Measurements from ENCODE around the gene XRCC3.

The XRCC3 gene

DNA sequence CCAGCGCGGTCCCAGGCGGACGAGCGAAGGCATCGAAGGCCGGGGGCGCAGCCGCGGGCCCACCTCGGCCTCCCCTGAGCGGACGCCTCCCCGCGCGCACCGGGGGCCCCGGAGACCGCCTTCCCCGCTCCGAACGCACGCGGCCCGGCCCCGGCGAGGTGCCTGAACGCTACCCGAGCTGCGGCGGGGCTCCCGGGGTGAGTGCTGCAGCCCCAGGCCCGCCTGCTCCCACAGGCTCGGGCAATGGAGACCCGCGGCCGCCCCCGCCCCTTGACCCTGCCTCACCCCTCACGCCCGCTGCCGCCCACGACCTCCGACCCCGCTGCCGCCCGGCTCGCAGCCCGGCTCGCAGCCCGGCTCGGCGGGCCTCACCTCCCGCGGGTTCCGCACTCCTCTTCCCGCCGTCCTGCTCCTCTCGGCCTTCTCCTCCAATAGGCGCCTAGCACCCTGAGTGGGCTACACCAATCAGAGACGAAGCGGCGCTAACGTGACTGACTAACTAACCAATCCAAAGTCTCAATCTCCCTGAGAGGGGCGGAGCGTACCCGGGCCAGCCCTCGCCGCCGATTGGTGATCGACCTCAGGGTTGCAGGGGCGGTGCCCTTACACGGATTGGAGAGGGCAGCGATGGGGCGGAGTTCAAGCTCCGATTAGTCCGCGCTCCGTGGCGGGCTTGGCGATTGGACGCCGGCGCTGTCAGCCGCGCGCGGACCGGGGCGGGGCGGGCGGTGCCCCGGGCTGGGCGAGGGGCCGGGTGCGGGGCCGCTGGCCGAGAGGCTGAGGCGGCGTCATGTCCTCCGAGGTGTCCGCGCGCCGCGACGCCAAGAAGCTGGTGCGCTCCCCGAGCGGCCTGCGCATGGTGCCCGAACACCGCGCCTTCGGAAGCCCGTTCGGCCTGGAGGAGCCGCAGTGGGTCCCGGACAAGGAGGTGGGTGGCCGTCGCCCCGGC, at the start of gene XRCC3, which contains the start of gene ZFYVE21:
Gene XRCC3 (minus strand): TSS at position 400 of the 949 bp plus-strand sequence. CDS start 4,364 bp downstream, outside the sequence.
Gene ZFYVE21 (plus strand): TSS at position 759 of the 949 bp plus-strand sequence. CDS start 32 bp downstream, at position 791.
- DNase-seq (ENCODE audit: low read depth in 2 of 2), result peak; percentile 99

DNA sequence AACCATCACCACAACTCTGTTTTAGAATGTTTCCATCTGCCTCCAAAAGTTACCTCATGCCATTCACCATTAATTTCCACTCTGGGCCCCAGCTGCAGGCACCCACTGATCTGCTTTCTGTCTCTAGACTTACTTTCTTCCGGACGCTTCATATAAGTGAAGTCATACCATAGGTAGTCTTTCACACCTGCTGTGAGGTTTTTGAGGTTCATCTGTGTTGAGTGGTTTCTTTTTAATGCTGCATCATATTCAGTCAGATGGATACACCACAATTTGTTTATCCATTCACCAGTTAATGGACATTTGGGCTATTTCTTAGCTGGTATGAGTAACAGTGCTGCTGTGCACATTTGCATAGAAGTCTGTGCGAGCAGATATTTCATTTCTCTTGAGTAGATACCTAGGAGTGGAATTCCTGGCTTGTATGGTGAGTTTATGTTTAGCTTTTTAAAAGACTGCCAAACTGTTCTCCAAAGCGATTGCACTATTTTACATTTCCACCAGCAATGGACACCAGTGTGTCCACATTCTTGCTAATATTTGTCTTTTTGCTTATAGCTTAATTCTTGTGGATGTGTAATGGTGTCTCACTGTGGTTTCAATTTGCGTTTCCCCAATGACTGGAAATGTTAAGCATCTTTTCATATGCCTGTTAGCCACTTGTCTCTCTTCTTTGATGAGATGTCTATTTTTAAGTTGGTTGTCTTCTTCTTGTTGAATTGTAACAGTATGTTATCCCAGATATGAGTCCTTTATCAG, 48.7 kb upstream of the XRCC3 start:
- DNase-seq (ENCODE audit: low read depth in 2 of 2), result no peak

GRCh38 chr14:103762541-103762940, 47.3 kb upstream of the XRCC3 start:
- DNase-seq (ENCODE audit: low read depth in 2 of 2), result no peak

- no peak for DNase-seq (ENCODE audit: low read depth in 2 of 2)
These were observed 46.8 kb upstream of the XRCC3 start for GRCh38 chr14:103762036-103762435.

- no peak for DNase-seq (ENCODE audit: low read depth in 2 of 2)
These were observed 43.0 kb upstream of the XRCC3 start for GRCh38 chr14:103758059-103758776.

- no peak for DNase-seq (ENCODE audit: low read depth in 2 of 2)
These were observed 39.8 kb upstream of the XRCC3 start for GRCh38 chr14:103755060-103755459.

DNA sequence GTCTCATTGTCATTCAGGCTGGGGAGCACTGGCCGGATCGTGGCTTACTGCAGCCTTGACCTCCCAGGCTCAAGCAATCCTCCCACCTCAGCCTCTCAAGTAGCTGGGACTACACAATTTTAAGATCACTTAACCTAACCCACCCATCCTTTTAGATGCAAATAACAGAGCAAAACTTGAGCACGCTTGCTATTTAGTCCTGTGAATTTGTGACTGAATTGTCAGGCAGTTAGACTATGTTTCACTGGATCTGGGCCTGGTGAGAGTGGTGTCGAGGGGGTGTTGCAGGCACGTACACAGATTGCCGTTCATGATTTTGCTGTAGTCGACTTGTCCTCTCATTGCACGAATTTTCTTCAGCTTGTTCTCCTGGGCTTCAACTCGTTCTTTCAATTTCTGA, 38.5 kb upstream of the XRCC3 start:
- no peak for DNase-seq (ENCODE audit: low read depth in 2 of 2)

DNA sequence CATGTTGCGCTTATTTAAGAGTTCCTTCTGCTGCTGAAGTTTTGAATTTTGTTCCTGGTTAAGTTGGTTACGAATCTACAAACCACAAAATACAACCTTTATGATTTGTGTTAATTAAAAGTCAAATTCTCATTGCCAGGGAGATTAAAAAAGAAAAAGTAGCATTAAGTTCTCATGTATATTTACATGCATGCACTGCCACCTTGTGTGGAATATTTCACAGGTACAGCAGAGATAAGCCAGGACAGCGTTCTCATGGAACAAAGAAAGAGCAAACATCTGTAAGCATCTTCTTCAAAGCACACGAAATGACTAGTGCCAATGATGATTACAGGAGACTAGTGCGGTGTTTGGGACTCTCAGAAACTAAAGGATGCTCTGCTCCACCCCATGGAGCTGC, 34.6 kb upstream of the XRCC3 start:
- DNase-seq (ENCODE audit: low read depth in 2 of 2), result no peak

- DNase-seq (ENCODE audit: low read depth in 2 of 2), result no peak
These were observed 34.2 kb upstream of the XRCC3 start for GRCh38 chr14:103749452-103749851.

GRCh38 chr14:103748534-103748857, 33.2 kb upstream of the XRCC3 start:
- DNase-seq (ENCODE audit: low read depth in 2 of 2), result peak; percentile 11 to 20

- no peak for DNase-seq (ENCODE audit: low read depth in 2 of 2)
These were observed 31.4 kb upstream of the XRCC3 start for GRCh38 chr14:103746701-103747100.

- no peak for DNase-seq (ENCODE audit: low read depth in 2 of 2)
These were observed 30.2 kb upstream of the XRCC3 start for GRCh38 chr14:103745424-103745823.

- DNase-seq (ENCODE audit: low read depth in 2 of 2), result no peak
These were observed 29.6 kb upstream of the XRCC3 start for GRCh38 chr14:103744621-103745395.

DNA sequence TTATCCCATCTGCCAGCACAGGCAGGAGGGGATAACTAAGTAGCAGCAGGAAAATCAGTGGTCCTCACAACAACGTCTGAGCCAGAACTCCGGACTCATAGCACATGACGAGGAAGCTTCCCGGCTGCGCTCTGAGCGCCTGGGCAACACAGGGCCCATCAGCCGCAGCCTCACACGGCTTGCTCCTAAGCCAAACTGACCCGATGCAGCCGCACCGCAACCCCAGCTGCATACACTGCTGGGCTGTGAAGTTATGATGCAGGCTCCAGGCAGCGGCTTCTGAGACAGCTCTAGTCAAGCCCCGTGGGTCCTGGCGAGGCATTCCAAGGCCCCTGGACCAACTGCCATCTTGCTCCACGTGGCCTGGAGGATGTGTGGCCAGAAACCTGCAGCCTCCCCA, 28.4 kb upstream of the XRCC3 start:
- no peak for DNase-seq (ENCODE audit: low read depth in 2 of 2)

GRCh38 chr14:103742499-103743255, 27.4 kb upstream of the XRCC3 start:
- no peak for DNase-seq (ENCODE audit: low read depth in 2 of 2)

GRCh38 chr14:103741876-103742275, 26.6 kb upstream of the XRCC3 start:
- no peak for DNase-seq (ENCODE audit: low read depth in 2 of 2)

DNA sequence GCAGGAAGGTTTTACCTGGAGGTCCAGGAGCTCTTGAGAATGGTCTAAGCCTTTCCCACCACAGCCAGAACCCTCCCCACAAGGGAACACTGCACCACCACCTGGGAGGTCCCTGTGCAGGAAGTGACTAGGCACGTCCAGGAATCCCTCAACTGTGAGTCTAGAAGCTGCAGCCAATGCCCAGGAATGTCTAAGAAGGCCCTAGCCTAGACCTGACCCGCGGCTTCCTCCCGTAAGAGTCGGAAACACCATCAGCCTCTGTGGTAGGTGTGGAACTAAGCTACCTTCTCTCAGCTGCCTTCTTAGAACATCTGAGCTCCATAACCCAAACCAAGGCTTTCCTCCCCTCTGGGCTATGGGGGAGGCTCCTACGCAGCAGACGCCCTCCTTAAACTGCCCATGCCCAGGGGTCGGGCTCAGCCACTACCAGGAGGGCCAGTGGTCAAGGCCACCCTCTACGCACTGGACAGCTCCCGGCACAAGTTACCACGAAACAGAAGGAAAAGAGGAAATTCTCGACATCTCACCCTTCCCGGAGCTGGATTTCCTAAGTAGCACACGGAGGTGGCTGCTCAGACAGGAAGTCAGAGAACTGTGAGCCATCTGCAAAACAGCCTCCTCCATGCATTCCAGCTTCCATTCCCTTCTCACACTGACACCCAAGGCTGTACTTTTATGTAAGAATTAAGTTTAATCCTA, 25.9 kb upstream of the XRCC3 start:
- no peak for DNase-seq (ENCODE audit: low read depth in 2 of 2)

- no peak for DNase-seq (ENCODE audit: low read depth in 2 of 2)
These were observed 24.7 kb upstream of the XRCC3 start for GRCh38 chr14:103739793-103740501.

DNA sequence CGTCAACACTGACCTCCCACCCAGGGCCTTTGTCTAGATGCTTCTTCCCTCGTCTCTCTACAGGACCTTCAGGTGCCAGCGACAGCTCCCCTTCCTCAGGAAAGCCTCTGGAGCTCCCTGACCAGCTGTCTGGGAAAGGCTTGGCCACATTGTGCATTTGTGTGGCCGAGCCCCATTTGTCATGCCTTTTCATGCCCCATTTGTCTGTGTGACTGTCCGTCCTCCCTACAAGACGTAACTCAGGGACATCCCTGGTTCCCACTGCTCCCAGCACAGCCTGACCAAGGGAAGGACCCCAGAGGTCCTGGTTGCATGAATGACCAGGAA, 24.2 kb upstream of the XRCC3 start:
- DNase-seq (ENCODE audit: low read depth in 2 of 2), result no peak

All from stimulated activated CD4-positive, alpha-beta T cell treated with anti-CD3 and anti-CD28 coated beads, Interleukin-4, amount 100 ng/mL, for 48 hours (primary cell).